Omental fat pad (tissue), 4 donors: ENCODE data around the gene S1PR5. TPM values are rescaled to one million over a fixed set of nuclear protein-coding genes. Genes with fewer than 3 reads are reported as not detected.
"Not testable (repeated sequence)": the region's sequence is repeated elsewhere in the genome, so short reads cannot be mapped to it uniquely, and the experiment has no call there.

Source experiments
- ATAC-seq: fragments of 150-250 bp; one replicate; pipeline ENCODE4 v1.9.1; 2016; ENCODE audit warnings: mild to moderate bottlenecking, moderate library complexity; ENCODE audit not compliant: low FRiP score
- DNase-seq: peaks from one replicate; pipeline ENCODE4 v3.0.0-alpha.2; 2019; ENCODE audit warnings: low spot score
- total RNA-seq, 4 donors: library from RNA; depleted of rRNA; stranded (reverse); fragments of >200 nt; gene quantifications; one replicate each; pipeline ENCODE4 v1.1.0, GENCODE V29; 2016
- TF ChIP-seq, protein P1 (sequence below), 3 donors: fragments of 450-650 bp; IDR thresholded peaks; one replicate each; pipeline ENCODE4 v1.5.1; 2016 to 2017; ENCODE audit warnings: antibody characterized with exemption in 3 of 3, mild to moderate bottlenecking in 3 of 3, moderate library complexity in 2 of 3

S1PR5 gene
- total RNA-seq, 4 donors from 2014 or later, result 0.47 to 0.72 (median 0.56) TPM

DNA sequence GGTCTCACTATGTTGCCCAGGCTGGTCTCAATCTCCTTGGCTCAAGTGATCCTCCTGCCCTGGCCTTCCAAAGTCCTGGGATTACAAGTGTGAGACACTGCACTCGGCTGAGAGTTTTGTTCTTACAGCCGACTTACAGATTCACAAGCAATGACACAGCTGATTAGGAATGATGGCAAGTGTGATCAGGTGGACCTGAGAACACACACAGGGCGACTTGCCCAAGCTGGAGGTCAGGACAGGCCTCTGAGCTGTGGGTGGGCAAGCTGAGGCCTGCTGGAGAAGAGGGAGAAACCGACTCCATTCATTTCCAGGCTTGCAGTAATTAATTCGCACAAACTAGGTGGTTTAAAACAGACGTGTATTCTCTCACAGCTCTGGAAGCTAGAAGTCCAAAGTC is 18.4 kb upstream of the S1PR5 start:
- no peak for DNase-seq
- TF ChIP-seq, protein P1, sequence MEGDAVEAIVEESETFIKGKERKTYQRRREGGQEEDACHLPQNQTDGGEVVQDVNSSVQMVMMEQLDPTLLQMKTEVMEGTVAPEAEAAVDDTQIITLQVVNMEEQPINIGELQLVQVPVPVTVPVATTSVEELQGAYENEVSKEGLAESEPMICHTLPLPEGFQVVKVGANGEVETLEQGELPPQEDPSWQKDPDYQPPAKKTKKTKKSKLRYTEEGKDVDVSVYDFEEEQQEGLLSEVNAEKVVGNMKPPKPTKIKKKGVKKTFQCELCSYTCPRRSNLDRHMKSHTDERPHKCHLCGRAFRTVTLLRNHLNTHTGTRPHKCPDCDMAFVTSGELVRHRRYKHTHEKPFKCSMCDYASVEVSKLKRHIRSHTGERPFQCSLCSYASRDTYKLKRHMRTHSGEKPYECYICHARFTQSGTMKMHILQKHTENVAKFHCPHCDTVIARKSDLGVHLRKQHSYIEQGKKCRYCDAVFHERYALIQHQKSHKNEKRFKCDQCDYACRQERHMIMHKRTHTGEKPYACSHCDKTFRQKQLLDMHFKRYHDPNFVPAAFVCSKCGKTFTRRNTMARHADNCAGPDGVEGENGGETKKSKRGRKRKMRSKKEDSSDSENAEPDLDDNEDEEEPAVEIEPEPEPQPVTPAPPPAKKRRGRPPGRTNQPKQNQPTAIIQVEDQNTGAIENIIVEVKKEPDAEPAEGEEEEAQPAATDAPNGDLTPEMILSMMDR (IDR thresholded peaks at IDR 0.05), result no peak

DNA sequence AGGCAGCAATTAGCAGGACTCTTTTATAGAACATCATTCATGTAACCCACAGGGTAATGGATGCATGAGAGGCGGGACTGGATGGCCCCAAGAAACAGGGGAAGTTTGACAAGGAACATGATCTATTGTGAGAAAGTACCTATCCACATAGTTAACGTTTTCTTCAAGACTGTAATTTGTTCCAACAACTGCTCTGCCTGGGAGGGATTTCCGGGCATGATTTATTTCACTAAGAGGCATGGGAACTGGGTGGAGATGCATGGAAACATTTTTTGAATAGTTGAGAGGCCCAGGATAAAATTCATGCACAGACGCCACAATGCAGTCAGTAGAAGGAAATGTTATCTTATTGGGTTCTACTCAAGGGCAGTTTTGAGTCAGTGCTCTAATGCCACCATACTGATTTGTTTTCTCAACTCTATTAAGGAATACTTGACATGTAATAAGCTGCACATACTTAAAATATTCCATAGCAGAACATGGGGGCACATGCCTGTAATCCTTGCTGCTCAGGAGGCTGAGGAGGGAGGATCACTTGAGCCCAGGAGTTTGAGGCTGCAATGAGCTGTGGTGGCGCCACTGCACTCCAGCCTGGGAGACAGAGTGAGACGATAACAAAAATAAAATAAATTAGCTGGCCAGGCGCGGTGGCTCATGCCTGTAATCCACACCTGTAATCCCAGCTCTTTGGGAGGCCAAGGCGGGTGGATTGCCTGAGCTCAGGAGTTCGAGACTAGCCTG is 16.6 kb upstream of the S1PR5 start:
- ATAC-seq, result peak; percentile 74
- TF ChIP-seq, protein P1 (IDR thresholded peaks at IDR 0.05), result no peak
- no peak for DNase-seq

More for the DNA sequence above, 18.4 kb upstream of the S1PR5 start:
- ATAC-seq, result no peak

DNA sequence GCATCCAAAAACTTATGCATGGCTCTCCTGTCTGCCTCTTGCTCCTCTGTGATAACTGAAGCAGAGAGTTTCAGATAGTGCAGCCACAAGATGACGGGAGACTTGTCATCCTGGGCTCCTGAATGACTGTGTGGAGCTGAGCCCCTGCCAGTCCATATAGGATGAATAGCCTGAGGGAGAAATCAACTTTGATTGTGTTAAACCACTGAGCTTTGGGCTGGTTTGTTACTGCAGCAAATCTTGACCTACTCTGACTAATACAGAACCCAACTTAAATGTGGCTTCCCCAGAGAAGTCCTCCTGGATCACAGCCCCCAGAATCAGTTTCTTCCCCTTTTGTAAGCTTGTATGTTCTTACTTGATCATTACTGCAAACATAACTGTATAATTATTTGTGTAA is 15.2 kb upstream of the S1PR5 start:
- DNase-seq, result no peak
- ATAC-seq, result no peak
- TF ChIP-seq, protein P1 (IDR thresholded peaks at IDR 0.05), result no peak

DNA sequence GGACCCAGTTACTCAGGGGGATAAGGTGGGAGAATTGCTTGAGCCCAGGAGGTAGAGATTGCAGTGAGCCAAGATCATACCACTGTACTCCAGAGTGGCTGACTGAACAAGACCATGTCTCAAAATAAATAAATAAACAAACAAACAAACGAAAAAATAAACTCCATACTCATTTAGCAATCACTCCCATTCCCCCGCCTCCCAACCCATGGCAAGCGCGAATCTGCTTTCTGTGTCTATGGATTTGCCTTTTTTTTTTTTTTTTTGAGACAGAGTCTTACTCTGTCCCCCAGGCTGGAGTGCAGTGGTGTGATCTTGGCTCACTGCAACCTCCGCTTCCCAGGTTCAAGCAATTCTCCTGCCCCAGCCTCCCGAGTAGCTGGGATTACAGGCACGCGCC is 9.6 kb upstream of the S1PR5 start:
- ATAC-seq, DNase-seq: not testable (repeated sequence)

DNA sequence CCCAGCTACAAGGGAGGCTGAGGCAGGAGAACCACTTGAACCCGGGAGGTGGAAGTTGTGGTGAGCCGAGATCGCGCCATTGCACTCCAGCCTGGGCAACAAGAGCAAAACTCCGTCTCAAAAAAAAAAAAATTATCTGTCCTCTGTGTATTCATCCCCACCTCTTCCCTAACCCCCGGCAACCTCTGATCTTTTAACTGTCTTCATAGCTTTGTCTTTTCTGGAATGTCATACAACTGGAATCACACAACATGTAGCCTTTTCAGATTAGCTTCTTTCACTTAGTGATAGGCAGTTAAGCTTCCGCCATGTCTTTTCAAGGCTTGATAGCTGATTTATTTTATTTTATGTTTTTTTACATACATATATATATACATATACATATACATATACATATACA is 8.4 kb upstream of the S1PR5 start:
- no peak for ATAC-seq
- DNase-seq, result no peak
- TF ChIP-seq, protein P1 (IDR thresholded peaks at IDR 0.05), result no peak

DNA sequence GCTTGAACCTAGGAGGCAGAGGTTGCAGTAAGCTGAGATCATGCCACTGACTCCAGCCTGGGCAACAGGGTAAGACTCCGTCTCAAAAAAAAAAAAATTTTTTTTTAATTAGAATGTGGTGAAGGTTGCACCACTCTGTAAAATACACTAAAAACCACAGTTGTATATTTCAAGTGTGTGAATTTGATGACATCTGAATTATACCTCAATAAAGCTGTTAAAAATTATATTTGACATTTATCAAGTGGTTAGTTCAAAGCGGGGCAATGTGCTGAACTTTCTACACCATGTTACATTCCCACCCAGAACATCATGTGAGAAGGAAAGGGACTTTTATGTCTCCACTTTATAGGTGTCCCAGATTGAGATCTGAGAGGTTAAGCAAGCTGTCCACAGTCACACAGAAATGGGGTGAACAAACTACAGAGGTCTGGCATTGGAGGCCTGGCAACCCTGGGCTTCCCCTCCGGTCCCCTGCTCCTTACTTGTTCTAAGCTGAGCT is 5.9 kb upstream of the S1PR5 start:
- ATAC-seq (no peak), DNase-seq (no peak)
- TF ChIP-seq, protein P1 (IDR thresholded peaks at IDR 0.05), result no peak

DNA sequence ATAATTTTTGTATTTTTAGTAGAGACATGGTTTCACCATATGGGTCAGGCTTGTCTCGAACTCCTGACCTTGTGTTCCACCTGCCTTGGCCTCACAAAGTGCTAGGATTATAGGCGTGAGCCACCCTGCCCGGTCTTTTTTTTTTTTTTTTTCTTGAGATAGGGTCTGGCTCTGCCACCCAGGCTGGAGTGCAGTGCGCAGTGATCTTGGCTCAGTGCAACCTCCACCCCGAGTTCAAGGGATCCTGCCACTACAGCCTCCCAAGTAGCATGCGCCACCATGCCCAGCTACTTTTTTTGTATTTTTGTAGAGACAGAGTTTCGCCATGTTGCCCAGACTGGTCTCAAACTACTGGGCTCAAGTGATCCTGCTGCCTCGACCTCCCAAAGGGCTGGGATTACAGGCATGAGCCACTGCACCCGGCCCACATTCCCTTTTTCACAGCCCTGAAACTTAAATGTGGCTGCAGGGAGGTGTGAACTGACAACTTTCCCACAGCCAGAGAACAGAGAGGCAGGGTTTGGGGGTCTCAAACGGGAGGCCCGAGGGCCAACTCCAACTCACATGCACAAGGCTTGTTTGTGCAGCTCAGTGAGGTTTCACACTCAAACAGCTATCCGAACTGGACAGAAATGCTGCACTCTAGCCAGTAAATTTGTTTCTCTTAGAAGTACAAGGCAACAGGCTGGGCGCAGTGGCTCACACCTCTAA is 4.4 kb upstream of the S1PR5 start:
- no peak for ATAC-seq
- TF ChIP-seq, protein P1 (IDR thresholded peaks at IDR 0.05), result no peak

More for the DNA sequence above, 4.4 kb upstream of the S1PR5 start:
- DNase-seq, result no peak
